Activated T-helper 2 cell treated with anti-CD3 and anti-CD28 coated beads, Interferon-gamma antibody, Interleukin-2, Interleukin-4, amounts not matched to agents 10 μg/mL and 5 μg/mL and 100 μg/mL, durations not matched to agents 14 hours and 24 hours and 36 hours (primary cell): ENCODE results near the gene TLN1. TPM values are rescaled to one million over a fixed set of nuclear protein-coding genes. Genes with fewer than 3 reads are reported as not detected.
A peak's percentile ranks its signal among the peaks of the same experiment; 100 is the strongest.

Source experiments
- DNase-seq: peaks from one replicate; pipeline ENCODE4 v3.0.0; 2021; ENCODE audit warnings: low spot score
- H3K27ac Mint-ChIP-seq: one replicate; pipeline ENCODE4 v1.8.0; 2021; ENCODE audit warnings: mixed read lengths
- H3K27me3 Mint-ChIP-seq: one replicate; pipeline ENCODE4 v1.8.0; 2021; ENCODE audit warnings: low read depth, mixed read lengths
- H3K36me3 Mint-ChIP-seq: one replicate; pipeline ENCODE4 v1.8.0; 2021; ENCODE audit warnings: low read depth, mixed read lengths
- H3K4me1 Mint-ChIP-seq: one replicate; pipeline ENCODE4 v1.8.0; 2021; ENCODE audit warnings: low read depth, mixed read lengths
- H3K4me3 Mint-ChIP-seq: one replicate; pipeline ENCODE4 v1.8.0; 2021; ENCODE audit warnings: low read depth, mild to moderate bottlenecking, moderate library complexity, mixed read lengths
- H3K9me3 Mint-ChIP-seq: one replicate; pipeline ENCODE4 v1.8.0; 2021; ENCODE audit warnings: mixed read lengths
- intact Hi-C: fragments of 100-400 bp; cut with micrococcal nuclease; formaldehyde crosslinking; loops from one replicate; pipeline ENCODE4 v1.15.1; 2023
- total RNA-seq: library from RNA; stranded (reverse); gene quantifications from 2 replicates; pipeline ENCODE4 v1.2.3, GENCODE V29; 2022

Gene TLN1
- total RNA-seq, 1 donor from 2014 or later, result 253 TPM

GRCh38 chr9:35683323-35683722, 48.7 kb downstream of the TLN1 start:
- Mint-ChIP-seq H3K27me3 (peaks cover 2% of the 10 kb centered on the region), H3K4me3 (no peak overlapping the region), H3K36me3 (no peaks in the 10 kb centered on the region), H3K4me1 (peaks cover 3% of the 10 kb centered on the region), H3K9me3 (no peaks in the 10 kb centered on the region), H3K27ac (no peak overlapping the region)
- intact Hi-C loops, result no loop called here
- DNase-seq, result no peak

DNA sequence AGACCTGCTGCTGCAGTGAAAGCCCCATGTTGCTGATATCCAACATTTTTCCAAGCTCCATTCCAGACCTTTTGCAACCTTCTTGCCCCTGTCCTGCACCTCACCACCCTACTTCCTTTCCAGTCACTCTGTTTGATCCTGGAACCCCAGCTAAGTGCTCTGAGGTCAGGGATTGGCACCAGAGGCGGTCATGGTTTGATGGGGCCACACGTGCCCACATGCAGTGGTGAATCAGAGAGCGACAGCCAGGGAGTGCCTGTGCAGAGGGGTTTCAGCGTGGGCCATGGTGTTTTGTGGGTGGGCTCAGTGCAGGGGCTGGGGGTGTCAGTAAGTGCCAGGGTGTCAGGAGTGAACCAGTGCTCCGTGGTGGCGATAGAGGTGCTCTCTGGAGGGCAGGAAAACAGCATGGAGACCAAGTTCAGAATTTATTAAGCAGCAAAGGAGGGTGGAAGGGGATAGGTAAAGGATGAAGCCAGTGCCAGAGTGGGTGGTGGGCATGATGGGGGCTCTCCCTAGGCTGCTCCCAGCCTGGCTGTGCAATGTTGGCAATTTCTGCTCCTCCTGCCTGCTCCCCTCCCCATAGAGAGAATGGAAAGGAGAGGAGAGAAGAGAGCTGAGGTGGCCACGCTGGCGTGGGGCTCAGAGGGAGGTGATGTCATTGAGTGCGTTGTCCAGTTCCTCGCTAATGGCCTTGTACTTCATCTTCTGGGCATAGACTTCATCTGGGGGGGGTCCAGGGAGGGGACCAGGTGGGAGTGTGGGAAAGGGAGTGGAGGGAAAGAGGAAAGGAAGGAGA, 49.3 kb downstream of the TLN1 start:
- Mint-ChIP-seq H3K4me3 (no peak overlapping the region), H3K27ac (no peak overlapping the region), H3K36me3 (no peaks in the 10 kb centered on the region), H3K4me1 (no peaks in the 10 kb centered on the region), H3K27me3 (peaks cover 2% of the 10 kb centered on the region), H3K9me3 (no peaks in the 10 kb centered on the region)
- DNase-seq, result no peak
- intact Hi-C loops, result no loop called here

- DNase-seq, result no peak
- intact Hi-C loops, result no loop called here
- H3K27ac Mint-ChIP-seq, result no peak overlapping the region
- H3K4me1 Mint-ChIP-seq, result no peaks in the 10 kb centered on the region
- no peaks in the 10 kb centered on the region for H3K9me3 Mint-ChIP-seq
- peaks cover 7% of the 10 kb centered on the region for H3K27me3 Mint-ChIP-seq
- H3K4me3 Mint-ChIP-seq, result no peak overlapping the region
- no peaks in the 10 kb centered on the region for H3K36me3 Mint-ChIP-seq
Observed at GRCh38 chr9:35682051-35682450, 49.9 kb downstream of the TLN1 start.

GRCh38 chr9:35681341-35682002, 50.5 kb downstream of the TLN1 start:
- H3K27ac Mint-ChIP-seq, result no peak overlapping the region
- H3K4me1 Mint-ChIP-seq, result peaks cover under 1% of the 10 kb centered on the region
- peaks cover 10% of the 10 kb centered on the region for H3K27me3 Mint-ChIP-seq
- H3K9me3 Mint-ChIP-seq, result no peaks in the 10 kb centered on the region
- no peak overlapping the region for H3K4me3 Mint-ChIP-seq
- intact Hi-C loops, result no loop called here
- no peak for DNase-seq
- no peaks in the 10 kb centered on the region for H3K36me3 Mint-ChIP-seq

DNA sequence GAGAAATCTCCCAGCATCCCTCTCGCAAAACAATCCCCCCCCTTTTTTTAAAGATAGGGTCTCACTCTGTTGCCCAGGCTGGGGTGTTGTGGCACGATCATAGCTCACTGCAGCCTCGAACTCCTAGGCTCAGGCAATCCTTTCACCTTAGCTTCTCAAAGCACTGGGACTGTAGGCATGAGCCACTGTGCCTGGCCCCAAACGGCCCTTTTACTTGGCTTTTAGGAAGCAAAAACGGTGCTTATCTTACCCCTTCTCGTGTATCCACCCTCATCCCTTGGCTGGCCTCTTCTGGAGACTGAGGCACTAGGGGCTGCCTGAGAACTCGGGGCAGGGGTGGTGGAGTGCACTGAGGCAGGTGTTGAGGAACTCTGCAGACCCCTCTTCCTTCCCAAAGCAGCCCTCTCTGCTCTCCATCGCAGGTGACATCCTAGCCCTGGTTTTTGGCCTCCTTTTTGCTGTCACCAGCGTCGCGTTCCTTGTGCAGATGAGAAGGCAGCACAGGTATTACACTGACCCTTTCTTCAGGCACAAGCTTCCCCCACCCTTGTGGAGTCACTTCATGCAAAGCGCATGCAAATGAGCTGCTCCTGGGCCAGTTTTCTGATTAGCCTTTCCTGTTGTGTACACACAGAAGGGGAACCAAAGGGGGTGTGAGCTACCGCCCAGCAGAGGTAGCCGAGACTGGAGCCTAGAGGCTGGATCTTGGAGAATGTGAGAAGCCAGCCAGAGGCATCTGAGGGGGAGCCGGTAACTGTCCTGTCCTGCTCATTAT, 51.5 kb downstream of the TLN1 start:
- peaks cover 13% of the 10 kb centered on the region for H3K27me3 Mint-ChIP-seq
- no peak overlapping the region for H3K4me3 Mint-ChIP-seq
- no peak for DNase-seq
- peaks cover 3% of the 10 kb centered on the region for H3K4me1 Mint-ChIP-seq
- no peak overlapping the region for H3K27ac Mint-ChIP-seq
- intact Hi-C loops, result no loop called here
- H3K9me3 Mint-ChIP-seq, result no peaks in the 10 kb centered on the region
- no peaks in the 10 kb centered on the region for H3K36me3 Mint-ChIP-seq

DNA sequence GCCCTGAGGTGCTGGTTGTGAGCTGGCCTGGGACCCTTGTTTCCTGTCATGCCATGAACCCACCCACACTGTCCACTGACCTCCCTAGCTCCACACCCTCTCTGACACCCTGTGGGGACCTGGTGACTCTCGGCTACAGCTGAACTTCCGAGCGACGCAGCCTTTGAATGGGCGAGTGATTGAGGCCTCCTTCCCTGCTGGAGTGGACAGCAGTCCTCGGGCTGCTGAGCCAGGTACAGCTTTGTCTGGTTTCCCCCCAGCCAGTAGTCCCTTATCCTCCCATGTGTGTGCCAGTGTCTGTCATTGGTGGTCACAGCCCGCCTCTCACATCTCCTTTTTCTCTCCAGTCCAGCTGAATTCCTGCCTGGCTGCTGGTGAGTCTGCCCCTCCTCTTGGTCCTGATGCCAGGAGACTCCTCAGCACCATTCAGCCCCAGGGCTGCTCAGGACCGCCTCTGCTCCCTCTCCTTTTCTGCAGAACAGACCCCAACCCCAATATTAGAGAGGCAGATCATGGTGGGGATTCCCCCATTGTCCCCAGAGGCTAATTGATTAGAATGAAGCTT, 52.1 kb downstream of the TLN1 start:
- no peak for DNase-seq
- intact Hi-C loops, result no loop called here
- H3K27ac Mint-ChIP-seq, result no peak overlapping the region
- H3K36me3 Mint-ChIP-seq, result no peaks in the 10 kb centered on the region
- no peak overlapping the region for H3K4me3 Mint-ChIP-seq
- H3K27me3 Mint-ChIP-seq, result peaks cover 13% of the 10 kb centered on the region
- no peaks in the 10 kb centered on the region for H3K9me3 Mint-ChIP-seq
- H3K4me1 Mint-ChIP-seq, result peaks cover 3% of the 10 kb centered on the region

DNA sequence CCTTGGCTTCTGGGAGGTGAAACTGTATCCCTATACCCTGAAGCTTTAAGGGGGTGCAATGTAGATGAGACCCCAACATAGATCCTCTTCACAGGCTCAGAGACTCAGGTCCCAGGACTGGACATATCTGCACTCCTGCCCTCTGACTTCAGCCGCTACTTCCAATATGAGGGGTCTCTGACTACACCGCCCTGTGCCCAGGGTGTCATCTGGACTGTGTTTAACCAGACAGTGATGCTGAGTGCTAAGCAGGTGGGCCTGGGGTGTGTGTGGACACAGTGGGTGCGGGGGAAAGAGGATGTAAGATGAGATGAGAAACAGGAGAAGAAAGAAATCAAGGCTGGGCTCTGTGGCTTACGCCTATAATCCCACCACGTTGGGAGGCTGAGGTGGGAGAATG, 52.9 kb downstream of the TLN1 start:
- Mint-ChIP-seq H3K4me3 (no peak overlapping the region), H3K4me1 (peaks cover 5% of the 10 kb centered on the region), H3K27ac (no peak overlapping the region), H3K9me3 (no peaks in the 10 kb centered on the region), H3K27me3 (peaks cover 20% of the 10 kb centered on the region), H3K36me3 (no peaks in the 10 kb centered on the region)
- no peak for DNase-seq
- intact Hi-C loops, result no loop called here

DNA sequence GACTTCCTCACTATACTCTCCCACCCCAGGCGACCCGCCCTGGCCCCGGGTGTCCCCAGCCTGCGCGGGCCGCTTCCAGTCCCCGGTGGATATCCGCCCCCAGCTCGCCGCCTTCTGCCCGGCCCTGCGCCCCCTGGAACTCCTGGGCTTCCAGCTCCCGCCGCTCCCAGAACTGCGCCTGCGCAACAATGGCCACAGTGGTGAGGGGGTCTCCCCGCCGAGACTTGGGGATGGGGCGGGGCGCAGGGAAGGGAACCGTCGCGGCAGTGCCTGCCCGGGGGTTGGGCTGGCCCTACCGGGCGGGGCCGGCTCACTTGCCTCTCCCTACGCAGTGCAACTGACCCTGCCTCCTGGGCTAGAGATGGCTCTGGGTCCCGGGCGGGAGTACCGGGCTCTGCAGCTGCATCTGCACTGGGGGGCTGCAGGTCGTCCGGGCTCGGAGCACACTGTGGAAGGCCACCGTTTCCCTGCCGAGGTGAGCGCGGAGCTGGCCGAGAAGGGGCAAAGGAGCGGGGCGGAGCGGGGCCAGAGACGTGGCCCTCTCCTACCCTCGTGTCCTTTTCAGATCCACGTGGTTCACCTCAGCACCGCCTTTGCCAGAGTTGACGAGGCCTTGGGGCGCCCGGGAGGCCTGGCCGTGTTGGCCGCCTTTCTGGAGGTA, 56.1 kb downstream of the TLN1 start:
- Mint-ChIP-seq H3K4me3 (peak overlapping the region; percentile 47), H3K4me1 (peaks cover 5% of the 10 kb centered on the region), H3K36me3 (no peaks in the 10 kb centered on the region), H3K27me3 (peaks cover 30% of the 10 kb centered on the region), H3K9me3 (no peaks in the 10 kb centered on the region), H3K27ac (no peak overlapping the region)
- intact Hi-C loops, result no loop called here
- no peak for DNase-seq

GRCh38 chr9:35675204-35675603, 56.8 kb downstream of the TLN1 start:
- Mint-ChIP-seq H3K27me3 (peaks cover 32% of the 10 kb centered on the region), H3K4me3 (peak overlapping the region; percentile 17), H3K27ac (no peak overlapping the region), H3K36me3 (no peaks in the 10 kb centered on the region), H3K9me3 (no peaks in the 10 kb centered on the region), H3K4me1 (peaks cover 5% of the 10 kb centered on the region)
- intact Hi-C loops, result no loop called here
- DNase-seq, result no peak

DNA sequence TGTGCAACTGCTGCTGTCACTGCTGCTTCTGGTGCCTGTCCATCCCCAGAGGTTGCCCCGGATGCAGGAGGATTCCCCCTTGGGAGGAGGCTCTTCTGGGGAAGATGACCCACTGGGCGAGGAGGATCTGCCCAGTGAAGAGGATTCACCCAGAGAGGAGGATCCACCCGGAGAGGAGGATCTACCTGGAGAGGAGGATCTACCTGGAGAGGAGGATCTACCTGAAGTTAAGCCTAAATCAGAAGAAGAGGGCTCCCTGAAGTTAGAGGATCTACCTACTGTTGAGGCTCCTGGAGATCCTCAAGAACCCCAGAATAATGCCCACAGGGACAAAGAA, 58.0 kb downstream of the TLN1 start:
- H3K4me1 Mint-ChIP-seq, result peaks cover 5% of the 10 kb centered on the region
- no peaks in the 10 kb centered on the region for H3K36me3 Mint-ChIP-seq
- no peak overlapping the region for H3K27ac Mint-ChIP-seq
- DNase-seq, result no peak
- no peaks in the 10 kb centered on the region for H3K9me3 Mint-ChIP-seq
- H3K27me3 Mint-ChIP-seq, result peaks cover 30% of the 10 kb centered on the region
- H3K4me3 Mint-ChIP-seq, result no peak overlapping the region
- intact Hi-C loops, result no loop called here

DNA sequence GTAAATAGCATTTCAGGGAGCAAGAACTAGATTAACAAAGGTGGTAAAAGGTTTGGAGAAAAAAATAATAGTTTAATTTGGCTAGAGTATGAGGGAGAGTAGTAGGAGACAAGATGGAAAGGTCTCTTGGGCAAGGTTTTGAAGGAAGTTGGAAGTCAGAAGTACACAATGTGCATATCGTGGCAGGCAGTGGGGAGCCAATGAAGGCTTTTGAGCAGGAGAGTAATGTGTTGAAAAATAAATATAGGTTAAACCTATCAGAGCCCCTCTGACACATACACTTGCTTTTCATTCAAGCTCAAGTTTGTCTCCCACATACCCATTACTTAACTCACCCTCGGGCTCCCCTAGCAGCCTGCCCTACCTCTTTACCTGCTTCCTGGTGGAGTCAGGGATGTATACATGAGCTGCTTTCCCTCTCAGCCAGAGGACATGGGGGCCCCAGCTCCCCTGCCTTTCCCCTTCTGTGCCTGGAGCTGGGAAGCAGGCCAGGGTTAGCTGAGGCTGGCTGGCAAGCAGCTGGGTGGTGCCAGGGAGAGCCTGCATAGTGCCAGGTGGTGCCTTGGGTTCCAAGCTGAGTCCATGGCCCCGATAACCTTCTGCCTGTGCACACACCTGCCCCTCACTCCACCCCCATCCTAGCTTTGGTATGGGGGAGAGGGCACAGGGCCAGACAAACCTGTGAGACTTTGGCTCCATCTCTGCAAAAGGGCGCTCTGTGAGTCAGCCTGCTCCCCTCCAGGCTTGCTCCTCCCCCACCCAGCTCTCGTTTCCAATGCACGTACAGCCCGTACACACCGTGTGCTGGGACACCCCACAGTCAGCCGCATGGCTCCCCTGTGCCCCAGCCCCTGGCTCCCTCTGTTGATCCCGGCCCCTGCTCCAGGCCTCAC, 58.6 kb downstream of the TLN1 start, which contains the start of gene CA9:
CA9 (plus strand) TSS at position 797 of the 893 bp plus-strand sequence; CDS start at position 829, 32 bp downstream.
- intact Hi-C loops, result no loop called here
- no peaks in the 10 kb centered on the region for H3K36me3 Mint-ChIP-seq
- no peaks in the 10 kb centered on the region for H3K9me3 Mint-ChIP-seq
- peaks cover 5% of the 10 kb centered on the region for H3K4me1 Mint-ChIP-seq
- H3K4me3 Mint-ChIP-seq, result peak within 1 kb of the TSS; percentile 42
- no peak within 1 kb of the TSS for H3K27ac Mint-ChIP-seq
- H3K27me3 Mint-ChIP-seq, result peaks cover 30% of the 10 kb centered on the region
- no peak for DNase-seq
